Hematopoietic multipotent progenitor cell treated with erythropoietin and hydrocortisone succinate and interleukin-3 and kit ligand, for 17 days (in vitro differentiated cells): Measurements from ENCODE around the gene HSF4.

ENCODE experiments used
- DNase-seq: peaks from one replicate; pipeline ENCODE4 v3.0.0-alpha.2; 2015; ENCODE audit warnings: low spot score

Gene HSF4

GRCh38 chr16:67184995-67185650, 20.6 kb downstream of the HSF4 start:
- peak; percentile 80 for DNase-seq

GRCh38 chr16:67185651-67186134, 21.1 kb downstream of the HSF4 start:
- no peak for DNase-seq

GRCh38 chr16:67186550-67186950, 22.0 kb downstream of the HSF4 start:
- no peak for DNase-seq

GRCh38 chr16:67187175-67187890, 22.8 kb downstream of the HSF4 start:
- DNase-seq, result no peak

- no peak for DNase-seq
Observed at GRCh38 chr16:67188323-67188722, 23.8 kb downstream of the HSF4 start.

GRCh38 chr16:67188798-67189197, 24.3 kb downstream of the HSF4 start:
- DNase-seq, result no peak

GRCh38 chr16:67190041-67190440, 25.5 kb downstream of the HSF4 start, which contains the start of gene EXOC3L1:
Gene EXOC3L1, minus strand, starts transcription at chr16:67190136. Its CDS starts 460 bp downstream, at chr16:67189676.
- no peak for DNase-seq

- DNase-seq, result peak; percentile 88
Observed at GRCh38 chr16:67190448-67191399, 26.2 kb downstream of the HSF4 start.

- peak; percentile 67 for DNase-seq
Observed at GRCh38 chr16:67191411-67191994, 27.0 kb downstream of the HSF4 start.

- DNase-seq, result peak; percentile 94
Observed at GRCh38 chr16:67191995-67192681, 27.6 kb downstream of the HSF4 start, which contains the start of gene E2F4. Gene E2F4, plus strand, starts transcription at chr16:67192155. Its CDS starts 73 bp downstream, at chr16:67192228.

- DNase-seq, result peak; percentile 62
Observed at GRCh38 chr16:67192781-67193361, 28.3 kb downstream of the HSF4 start.

- peak; percentile 59 for DNase-seq
Observed at GRCh38 chr16:67193536-67193935, 29.0 kb downstream of the HSF4 start.

- peak; percentile 89 for DNase-seq
Observed at GRCh38 chr16:67194260-67194659, 29.7 kb downstream of the HSF4 start.

GRCh38 chr16:67195676-67196075, 31.1 kb downstream of the HSF4 start:
- DNase-seq, result peak; percentile 41

GRCh38 chr16:67196881-67197280, 32.3 kb downstream of the HSF4 start:
- peak; percentile 35 for DNase-seq

GRCh38 chr16:67197704-67198103, 33.2 kb downstream of the HSF4 start:
- no peak for DNase-seq

GRCh38 chr16:67198238-67198734, 33.7 kb downstream of the HSF4 start:
- DNase-seq, result peak; percentile 80

- no peak for DNase-seq
Observed at GRCh38 chr16:67199011-67199807, 34.7 kb downstream of the HSF4 start, which contains the start of gene ELMO3. Gene ELMO3, plus strand, starts transcription at chr16:67199131. Its CDS starts 196 bp downstream, at chr16:67199327.

GRCh38 chr16:67199808-67200198, 35.3 kb downstream of the HSF4 start:
- no peak for DNase-seq

- DNase-seq, result no peak
Observed at GRCh38 chr16:67200491-67200890, 35.9 kb downstream of the HSF4 start.
